Endodermal cell (in vitro differentiated cells): ENCODE results near the gene COL4A6. TPM values are rescaled to one million over a fixed set of nuclear protein-coding genes. Genes with fewer than 3 reads are reported as not detected.
A peak's percentile ranks its signal among the peaks of the same experiment; 100 is the strongest.

Source experiments
- DNase-seq: peaks from one replicate; pipeline ENCODE4 v3.0.0-alpha.2; 2017
- H3K27ac ChIP-seq: 2 replicates; pipeline ENCODE4 v1.5.1; 2013; ENCODE audit warnings: mild to moderate bottlenecking, low read depth, low read length, moderate library complexity
- H3K27me3 ChIP-seq: 2 replicates; pipeline ENCODE4 v1.6.1; 2013; ENCODE audit warnings: mild to moderate bottlenecking, low read length, moderate library complexity; ENCODE audit not compliant: insufficient read depth, control insufficient read depth, poor library complexity, severe bottlenecking
- H3K36me3 ChIP-seq: 2 replicates; pipeline ENCODE4 v1.7.0; 2013; ENCODE audit warnings: mild to moderate bottlenecking, low read length, moderate library complexity; ENCODE audit not compliant: control insufficient read depth, insufficient read depth
- H3K4me1 ChIP-seq: one replicate; pipeline ENCODE4 v1.7.0; 2013; ENCODE audit warnings: low read length; ENCODE audit not compliant: control insufficient read depth, insufficient read depth
- H3K4me3 ChIP-seq: 2 replicates; pipeline ENCODE4 v1.5.1; 2013; ENCODE audit warnings: mild to moderate bottlenecking, low read length, moderate library complexity
- H3K9ac ChIP-seq: 2 replicates; pipeline ENCODE4 v1.6.1; 2013; ENCODE audit warnings: mild to moderate bottlenecking, low read length, moderate library complexity; ENCODE audit not compliant: poor library complexity, severe bottlenecking; ENCODE audit errors: extremely low read depth
- H3K9me3 ChIP-seq: 2 replicates; pipeline ENCODE4 v1.6.1; 2013; ENCODE audit warnings: mild to moderate bottlenecking, low read length, moderate library complexity; ENCODE audit not compliant: control insufficient read depth
- H3K27ac Mint-ChIP-seq: 2 replicates; pipeline ENCODE4 v1.8.0; 2020; ENCODE audit warnings: mixed read lengths
- H3K27me3 Mint-ChIP-seq: 2 replicates; pipeline ENCODE4 v1.8.0; 2021; ENCODE audit warnings: mild to moderate bottlenecking, mixed read lengths; ENCODE audit not compliant: insufficient read depth
- H3K36me3 Mint-ChIP-seq: 2 replicates; pipeline ENCODE4 v1.8.0; 2020; ENCODE audit warnings: low read depth, mixed read lengths
- H3K4me1 Mint-ChIP-seq: 2 replicates; pipeline ENCODE4 v1.8.0; 2020; ENCODE audit warnings: mixed read lengths
- H3K4me3 Mint-ChIP-seq: 2 replicates; pipeline ENCODE4 v1.8.0; 2020; ENCODE audit warnings: mild to moderate bottlenecking, moderate library complexity, mixed read lengths
- H3K9me3 Mint-ChIP-seq: 2 replicates; pipeline ENCODE4 v1.8.0; 2020; ENCODE audit warnings: mild to moderate bottlenecking, mixed read lengths
- WGBS, 2 experiments: methylation state at CpG; one replicate each; pipeline versions ENCODE4 v1.1.5 to v1.1.7; 2013; ENCODE audit warnings: missing lambda C conversion rate in 2 of 2, mixed read lengths in 1 of 2; ENCODE audit not compliant: insufficient coverage in 1 of 2, insufficient read length in 1 of 2; 5-methylcytosine and 5-hydroxymethylcytosine counted together
- total RNA-seq, 2 donors: library from RNA; stranded (reverse); fragmentation: NEBNext Ultra II Directional in 1 of 2; extraction: Animal tissue kit (Norgen Biotek cat#: 25700) in 1 of 2; gene quantifications; 2 replicates in 1 of 2; 3 replicates in 1 of 2; pipeline ENCODE4 v1.2.1, GENCODE V29; 2021
- TF ChIP-seq, protein P1 (sequence below): fragments of 200-600 bp; sonication (generic); conservative IDR thresholded peaks from 2 replicates; pipeline ENCODE4 v1.5.0; 2021; ENCODE audit warnings: antibody characterized with exemption, mild to moderate bottlenecking

COL4A6 gene
- total RNA-seq, 2 donors from 2014 or later: 205 to 338 TPM

DNA sequence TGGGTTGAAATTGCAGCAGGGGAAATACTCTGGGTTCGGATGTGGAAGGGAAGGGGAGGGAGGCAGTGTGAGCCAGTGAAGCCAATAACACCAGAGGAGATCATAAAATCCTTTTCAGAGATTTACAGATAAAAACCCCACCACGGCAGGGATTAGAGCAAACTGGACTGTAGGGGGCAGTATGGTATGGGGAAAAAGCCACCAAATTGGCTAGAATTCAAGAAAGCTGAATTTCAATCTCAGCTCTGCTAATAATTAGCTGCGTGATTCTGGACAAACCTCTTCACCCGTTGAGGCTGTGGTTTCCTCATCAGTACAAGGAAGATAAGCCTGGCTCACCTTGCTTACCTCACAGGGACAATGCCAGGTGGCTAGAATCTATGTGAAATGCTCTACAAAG, 238.5 kb downstream of the COL4A6 start:
- Mint-ChIP-seq H3K9me3 (no peaks in the 10 kb centered on the region), H3K27ac (no peak overlapping the region), H3K27me3 (no peaks in the 10 kb centered on the region), H3K36me3 (peaks cover 69% of the 10 kb centered on the region), H3K4me3 (no peak overlapping the region), H3K4me1 (peaks cover 4% of the 10 kb centered on the region)
- Histone ChIP-seq H3K4me3 (no peak overlapping the region), H3K27me3 (no peaks in the 10 kb centered on the region), H3K27ac (no peak overlapping the region), H3K4me1 (no peaks in the 10 kb centered on the region), H3K9me3 (no peaks in the 10 kb centered on the region), H3K9ac (no peak overlapping the region), H3K36me3 (peaks cover 16% of the 10 kb centered on the region)
- TF ChIP-seq, protein P1, sequence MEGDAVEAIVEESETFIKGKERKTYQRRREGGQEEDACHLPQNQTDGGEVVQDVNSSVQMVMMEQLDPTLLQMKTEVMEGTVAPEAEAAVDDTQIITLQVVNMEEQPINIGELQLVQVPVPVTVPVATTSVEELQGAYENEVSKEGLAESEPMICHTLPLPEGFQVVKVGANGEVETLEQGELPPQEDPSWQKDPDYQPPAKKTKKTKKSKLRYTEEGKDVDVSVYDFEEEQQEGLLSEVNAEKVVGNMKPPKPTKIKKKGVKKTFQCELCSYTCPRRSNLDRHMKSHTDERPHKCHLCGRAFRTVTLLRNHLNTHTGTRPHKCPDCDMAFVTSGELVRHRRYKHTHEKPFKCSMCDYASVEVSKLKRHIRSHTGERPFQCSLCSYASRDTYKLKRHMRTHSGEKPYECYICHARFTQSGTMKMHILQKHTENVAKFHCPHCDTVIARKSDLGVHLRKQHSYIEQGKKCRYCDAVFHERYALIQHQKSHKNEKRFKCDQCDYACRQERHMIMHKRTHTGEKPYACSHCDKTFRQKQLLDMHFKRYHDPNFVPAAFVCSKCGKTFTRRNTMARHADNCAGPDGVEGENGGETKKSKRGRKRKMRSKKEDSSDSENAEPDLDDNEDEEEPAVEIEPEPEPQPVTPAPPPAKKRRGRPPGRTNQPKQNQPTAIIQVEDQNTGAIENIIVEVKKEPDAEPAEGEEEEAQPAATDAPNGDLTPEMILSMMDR: peak; percentile 89
- peak; percentile 77 for DNase-seq
- 28% methylated on average over 4 of the region's 4 CpGs; no CpG with 5 or more reads in 1 of the 2 experiments for WGBS, 2 experiments

DNA sequence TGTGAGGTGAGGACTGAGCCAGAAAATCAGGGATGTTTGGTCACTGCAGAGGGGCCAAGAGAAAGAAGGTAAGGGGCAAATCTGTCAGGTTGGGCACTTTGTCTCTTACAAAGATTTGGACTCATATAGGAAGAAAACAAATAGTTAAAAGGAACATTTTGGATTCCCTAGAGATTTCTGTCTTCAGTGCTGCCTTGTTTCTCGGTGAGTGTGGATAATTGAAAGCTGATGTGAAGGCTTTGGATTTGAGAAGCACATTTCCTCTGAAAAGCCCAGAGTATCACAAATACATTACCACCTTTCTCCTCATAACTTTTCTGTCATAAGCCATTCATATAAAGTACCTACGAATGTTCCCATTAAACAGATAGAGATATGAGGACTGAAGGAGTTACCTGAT, 239.2 kb downstream of the COL4A6 start:
- no peaks in the 10 kb centered on the region for H3K4me1 ChIP-seq
- no peak overlapping the region for H3K4me3 ChIP-seq
- H3K36me3 Mint-ChIP-seq: peaks cover 69% of the 10 kb centered on the region
- no peaks in the 10 kb centered on the region for H3K9me3 ChIP-seq
- 100% methylated on average over 2 of the region's 2 CpGs; no CpG with 5 or more reads in 1 of the 2 experiments for WGBS, 2 experiments
- H3K27ac ChIP-seq: no peak overlapping the region
- H3K4me1 Mint-ChIP-seq: peaks cover 4% of the 10 kb centered on the region
- H3K9me3 Mint-ChIP-seq: no peaks in the 10 kb centered on the region
- no peaks in the 10 kb centered on the region for H3K27me3 ChIP-seq
- no peak overlapping the region for H3K9ac ChIP-seq
- no peak overlapping the region for H3K27ac Mint-ChIP-seq
- no peaks in the 10 kb centered on the region for H3K27me3 Mint-ChIP-seq
- no peak for DNase-seq
- no peak overlapping the region for H3K4me3 Mint-ChIP-seq
- TF ChIP-seq, protein P1: no peak
- peaks cover 16% of the 10 kb centered on the region for H3K36me3 ChIP-seq

DNA sequence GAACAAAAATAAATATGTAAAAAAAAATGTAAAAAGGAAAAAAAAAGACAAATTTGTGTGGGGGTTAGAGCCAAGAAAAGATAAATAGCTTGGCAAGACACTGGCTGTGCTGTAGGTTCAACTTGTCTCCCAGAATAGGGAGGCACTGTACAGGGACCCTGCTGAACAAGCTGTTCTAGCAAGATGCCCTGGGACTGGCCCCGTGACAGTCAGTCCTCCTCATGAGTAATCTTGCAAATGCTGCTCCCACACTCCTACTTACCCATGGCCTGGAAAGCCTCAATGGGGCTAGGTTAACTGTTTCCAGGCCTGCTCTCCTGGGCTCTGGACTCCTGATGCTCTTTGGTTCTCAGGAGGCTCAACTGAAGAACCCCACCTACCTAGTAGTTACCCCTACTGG, 239.8 kb downstream of the COL4A6 start:
- H3K27me3 Mint-ChIP-seq: no peaks in the 10 kb centered on the region
- Histone ChIP-seq H3K27me3 (no peaks in the 10 kb centered on the region), H3K36me3 (peaks cover 13% of the 10 kb centered on the region), H3K9me3 (no peaks in the 10 kb centered on the region), H3K4me1 (no peaks in the 10 kb centered on the region), H3K4me3 (no peak overlapping the region), H3K27ac (no peak overlapping the region), H3K9ac (no peak overlapping the region)
- TF ChIP-seq, protein P1: no peak
- H3K9me3 Mint-ChIP-seq: no peaks in the 10 kb centered on the region
- peaks cover 70% of the 10 kb centered on the region for H3K36me3 Mint-ChIP-seq
- 100% methylated on average over 1 of the region's 1 CpG; no CpG with 5 or more reads in 1 of the 2 experiments for WGBS, 2 experiments
- no peak overlapping the region for H3K27ac Mint-ChIP-seq
- H3K4me1 Mint-ChIP-seq: peaks cover 4% of the 10 kb centered on the region
- no peak for DNase-seq
- H3K4me3 Mint-ChIP-seq: no peak overlapping the region
